Smooth muscle cell (in vitro differentiated cells): ENCODE measurements around the gene TMEM158. TPM values are rescaled to one million over a fixed set of nuclear protein-coding genes. Genes with fewer than 3 reads are reported as not detected.

ENCODE experiments used
- DNase-seq: peaks from one replicate; lab custom pipeline; 2025; ENCODE audit not compliant: unreplicated experiment; lab: John Stamatoyannopoulos, UW
- H2AFZ ChIP-seq: fragments of 200-600 bp; sonication (generic); 2 replicates; pipeline ENCODE4 v1.6.0; 2016; ENCODE audit warnings: antibody characterized with exemption, low read depth, mild to moderate bottlenecking
- H3F3A ChIP-seq: fragments of 200-600 bp; sonication (generic); 2 replicates; pipeline ENCODE4 v1.6.0; 2017; ENCODE audit warnings: antibody characterized with exemption, low read depth
- H3K27ac ChIP-seq: fragments of 200-600 bp; sonication (generic); 2 replicates; pipeline ENCODE4 v1.5.1; 2016; ENCODE audit warnings: low read depth, mild to moderate bottlenecking
- H3K27me3 ChIP-seq: fragments of 200-600 bp; sonication (generic); 2 replicates; pipeline ENCODE4 v1.6.1; 2016; ENCODE audit warnings: low read depth, mild to moderate bottlenecking
- H3K36me3 ChIP-seq: fragments of 200-600 bp; sonication (generic); 2 replicates; pipeline ENCODE4 v1.5.1; 2016; ENCODE audit warnings: low read depth
- H3K4me1 ChIP-seq: fragments of 200-600 bp; sonication (generic); 2 replicates; pipeline ENCODE4 v1.5.1; 2016; ENCODE audit warnings: low read depth
- H3K4me2 ChIP-seq: fragments of 200-600 bp; sonication (generic); 2 replicates; pipeline ENCODE4 v1.6.0; 2016; ENCODE audit warnings: mild to moderate bottlenecking
- H3K4me3 ChIP-seq: fragments of 200-600 bp; sonication (generic); 2 replicates; pipeline ENCODE4 v1.5.1; 2016; ENCODE audit warnings: mild to moderate bottlenecking
- H3K79me2 ChIP-seq: fragments of 200-600 bp; sonication (generic); 2 replicates; pipeline ENCODE4 v1.6.0; 2016; ENCODE audit warnings: low read depth, mild to moderate bottlenecking
- H3K9ac ChIP-seq: fragments of 200-600 bp; sonication (generic); 2 replicates; pipeline ENCODE4 v1.6.0; 2016; ENCODE audit warnings: low read depth
- H3K9me3 ChIP-seq: fragments of 200-600 bp; sonication (generic); replicated peaks from 2 replicates; pipeline ENCODE4 v1.5.1; 2016; ENCODE audit warnings: low read depth
- H4K20me1 ChIP-seq: fragments of 200-600 bp; sonication (generic); 2 replicates; pipeline ENCODE4 v1.6.0; 2016; ENCODE audit warnings: low read depth
- CTCF ChIP-seq: fragments of 200-600 bp; sonication (generic); IDR thresholded peaks from 2 replicates; pipeline ENCODE4 v1.5.1; 2017; ENCODE audit warnings: borderline replicate concordance, mild to moderate bottlenecking, antibody characterized with exemption; ENCODE audit not compliant: insufficient read depth, poor library complexity, severe bottlenecking
- WGBS: methylation state at CpG from one replicate; pipeline ENCODE4 v1.1.7; 2016; ENCODE audit warnings: low lambda C conversion rate; 5-methylcytosine and 5-hydroxymethylcytosine counted together
- polyA plus RNA-seq: library from polyadenylated mRNA; unstranded; fragments of >200 nt; fragmentation: Nextera tagmentation; extraction: Ambion mirVana; gene quantifications from 2 replicates; pipeline ENCODE4 v1.2.1, GENCODE V29; 2016
- total RNA-seq: library from RNA; depleted of rRNA; stranded (reverse); fragments of >200 nt; gene quantifications from 2 replicates; pipeline ENCODE4 v1.2.3, GENCODE V29; 2014

The TMEM158 gene
- total and polyA plus RNA-seq, 2 experiments from 2014 or later, result 16.8 to 70.9 TPM

GRCh38 chr3:45253316-45253715, 27.2 kb upstream of the TMEM158 start:
- H3K4me3 ChIP-seq, result no peak overlapping the region
- H2AFZ ChIP-seq, result no peak overlapping the region
- H3K36me3 ChIP-seq, result no peaks in the 10 kb centered on the region
- H3K4me2 ChIP-seq, result no peak overlapping the region
- no peak overlapping the region for H3K27ac ChIP-seq
- H3K9ac ChIP-seq, result no peak overlapping the region
- no peaks in the 10 kb centered on the region for H3K9me3 ChIP-seq
- no peaks in the 10 kb centered on the region for H4K20me1 ChIP-seq
- no peaks in the 10 kb centered on the region for H3K79me2 ChIP-seq
- H3K4me1 ChIP-seq, result peaks cover 2% of the 10 kb centered on the region
- H3F3A ChIP-seq, result no peaks in the 10 kb centered on the region
- WGBS, result 71% methylated on average over 3 of the region's 3 CpGs
- TF ChIP-seq CTCF, result no peak
- no peaks in the 10 kb centered on the region for H3K27me3 ChIP-seq
- DNase-seq, result no peak

- H3K4me2 ChIP-seq, result no peak overlapping the region
- DNase-seq, result no peak
- no peak overlapping the region for H3K9ac ChIP-seq
- H3K27me3 ChIP-seq, result no peaks in the 10 kb centered on the region
- H3F3A ChIP-seq, result no peaks in the 10 kb centered on the region
- H4K20me1 ChIP-seq, result no peaks in the 10 kb centered on the region
- no peak for TF ChIP-seq CTCF
- H3K4me1 ChIP-seq, result peaks cover 7% of the 10 kb centered on the region
- no peaks in the 10 kb centered on the region for H3K36me3 ChIP-seq
- no peak overlapping the region for H3K27ac ChIP-seq
- H2AFZ ChIP-seq, result no peak overlapping the region
- no peak overlapping the region for H3K4me3 ChIP-seq
- WGBS, result 96% methylated on average over 5 of the region's 5 CpGs
- H3K79me2 ChIP-seq, result no peaks in the 10 kb centered on the region
- no peaks in the 10 kb centered on the region for H3K9me3 ChIP-seq
Measured at GRCh38 chr3:45252826-45253225, 26.7 kb upstream of the TMEM158 start.

DNA sequence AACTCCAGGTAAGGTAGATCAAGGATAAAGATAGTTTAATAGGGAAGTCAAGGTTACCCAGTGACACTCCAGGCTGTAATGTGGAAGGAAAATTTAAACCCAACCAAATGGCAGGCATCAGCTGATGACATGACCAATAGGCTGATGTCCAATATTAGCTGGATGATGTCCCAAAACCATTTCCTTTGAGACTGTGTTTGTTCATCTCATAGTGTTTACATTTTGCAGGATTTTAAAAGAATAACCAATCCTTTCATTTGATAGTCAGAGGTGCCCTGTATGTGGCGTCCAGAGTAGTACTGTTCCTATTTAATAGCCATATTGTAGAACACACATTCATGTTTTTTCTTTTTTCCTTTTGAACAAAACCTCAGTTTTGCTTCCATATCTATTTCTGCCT, 23.3 kb upstream of the TMEM158 start:
- no peak overlapping the region for H3K9ac ChIP-seq
- H3K4me2 ChIP-seq, result no peak overlapping the region
- no peaks in the 10 kb centered on the region for H4K20me1 ChIP-seq
- 100% methylated on average over 1 of the region's 1 CpG for WGBS
- H3K4me1 ChIP-seq, result peaks cover 10% of the 10 kb centered on the region
- H3K9me3 ChIP-seq, result no peaks in the 10 kb centered on the region
- H3K36me3 ChIP-seq, result no peaks in the 10 kb centered on the region
- H2AFZ ChIP-seq, result no peak overlapping the region
- no peak overlapping the region for H3K27ac ChIP-seq
- TF ChIP-seq CTCF, result no peak
- H3K79me2 ChIP-seq, result no peaks in the 10 kb centered on the region
- DNase-seq, result no peak
- H3K4me3 ChIP-seq, result no peak overlapping the region
- no peaks in the 10 kb centered on the region for H3K27me3 ChIP-seq
- H3F3A ChIP-seq, result no peaks in the 10 kb centered on the region

GRCh38 chr3:45246241-45246640, 20.2 kb upstream of the TMEM158 start:
- Histone ChIP-seq H3K4me3 (no peak overlapping the region), H3K9ac (no peak overlapping the region), H3K9me3 (no peaks in the 10 kb centered on the region), H3K4me2 (no peak overlapping the region), H4K20me1 (no peaks in the 10 kb centered on the region), H3K4me1 (peaks cover 10% of the 10 kb centered on the region), H3K79me2 (no peaks in the 10 kb centered on the region), H3K27me3 (peaks cover 6% of the 10 kb centered on the region), H3F3A (no peaks in the 10 kb centered on the region), H3K27ac (no peak overlapping the region), H2AFZ (no peak overlapping the region), H3K36me3 (no peaks in the 10 kb centered on the region)
- no peak for DNase-seq
- TF ChIP-seq CTCF, result no peak
- WGBS, result 100% methylated on average over 3 of the region's 3 CpGs
